C4-2B (cell line): ENCODE results near the gene ITGA5.
"Not testable (repeated sequence)": the region's sequence is repeated elsewhere in the genome, so short reads cannot be mapped to it uniquely, and the experiment has no call there.

Experiments
- H3K27ac ChIP-seq: fragments of 450-650 bp; 2 replicates; pipeline ENCODE4 v1.5.1; 2017
- CTCF ChIP-seq: fragments of 450-650 bp; conservative IDR thresholded peaks from 2 replicates; pipeline ENCODE4 v1.5.1; 2017; ENCODE audit warnings: mild to moderate bottlenecking
- ZFX ChIP-seq: fragments of 450-650 bp; IDR thresholded peaks from 2 replicates; pipeline ENCODE4 v1.6.1; 2017

ITGA5 gene

GRCh38 chr12:54355104-54355815 is 63.8 kb downstream of the ITGA5 start:
- TF ChIP-seq CTCF (no peak), ZFX (no peak)
- H3K27ac ChIP-seq = no peak overlapping the region

GRCh38 chr12:54354271-54354670 is 64.8 kb downstream of the ITGA5 start:
- H3K27ac ChIP-seq = not testable (repeated sequence)

GRCh38 chr12:54352891-54353874 is 65.9 kb downstream of the ITGA5 start:
- no peak overlapping the region for H3K27ac ChIP-seq
- TF ChIP-seq ZFX (no peak), CTCF (no peak)

GRCh38 chr12:54352022-54352531 is 67.0 kb downstream of the ITGA5 start:
- no peak for TF ChIP-seq CTCF
- no peak for TF ChIP-seq ZFX
- H3K27ac ChIP-seq = no peak overlapping the region

- TF ChIP-seq CTCF (no peak), ZFX (no peak)
- no peak overlapping the region for H3K27ac ChIP-seq
These were observed 67.7 kb downstream of the ITGA5 start for GRCh38 chr12:54351341-54351740.

GRCh38 chr12:54350743-54351142 is 68.3 kb downstream of the ITGA5 start:
- TF ChIP-seq CTCF = no peak
- TF ChIP-seq ZFX = no peak
- H3K27ac ChIP-seq = no peak overlapping the region

GRCh38 chr12:54349679-54350078 is 69.4 kb downstream of the ITGA5 start:
- no peak overlapping the region for H3K27ac ChIP-seq
- no peak for TF ChIP-seq CTCF
- TF ChIP-seq ZFX = no peak
